GM23338 (cell line): ENCODE measurements around the gene ARL14. TPM values are rescaled to one million over a fixed set of nuclear protein-coding genes. Genes with fewer than 3 reads are reported as not detected.

ENCODE experiments used
- ATAC-seq: fragments of 200-7000 bp; cut with Tn5 transposase; 3 replicates; pipeline ENCODE4 v1.9.1; 2020
- DNase-seq: peaks from one replicate; pipeline ENCODE4 v3.0.0-alpha.2; 2015; ENCODE audit warnings: low spot score
- H2AFZ ChIP-seq: fragments of 200-600 bp; sonication (generic); 2 replicates; pipeline ENCODE4 v1.8.0; 2016; ENCODE audit warnings: antibody characterized with exemption, mild to moderate bottlenecking, moderate library complexity
- H3F3A ChIP-seq: fragments of 200-600 bp; sonication (generic); replicated peaks from 2 replicates; pipeline ENCODE4 v1.8.0; 2017; ENCODE audit warnings: antibody characterized with exemption, mixed run types, low read depth
- H3K27ac ChIP-seq: fragments of 200-600 bp; sonication (generic); 2 replicates; pipeline ENCODE4 v1.6.1; 2016; ENCODE audit warnings: low read depth
- H3K27me3 ChIP-seq: fragments of 200-600 bp; sonication (generic); 2 replicates; pipeline ENCODE4 v1.8.0; 2016; ENCODE audit warnings: mild to moderate bottlenecking, mixed run types, moderate library complexity; ENCODE audit not compliant: insufficient read depth
- H3K36me3 ChIP-seq: fragments of 200-600 bp; sonication (generic); 2 replicates; pipeline ENCODE4 v1.8.0; 2016; ENCODE audit warnings: mild to moderate bottlenecking; ENCODE audit not compliant: insufficient read depth
- H3K4me1 ChIP-seq: fragments of 200-600 bp; sonication (generic); 2 replicates; pipeline ENCODE4 v1.8.0; 2016; ENCODE audit warnings: mild to moderate bottlenecking, moderate library complexity; ENCODE audit not compliant: insufficient read depth
- H3K4me2 ChIP-seq: fragments of 200-600 bp; sonication (generic); 2 replicates; pipeline ENCODE4 v1.7.1; 2017; ENCODE audit warnings: mixed run types
- H3K4me3 ChIP-seq: fragments of 200-600 bp; sonication (generic); 2 replicates; pipeline ENCODE4 v1.6.1; 2016; ENCODE audit warnings: mixed run types
- H3K79me2 ChIP-seq: fragments of 200-600 bp; sonication (generic); replicated peaks from 2 replicates; pipeline ENCODE4 v1.8.0; 2017; ENCODE audit warnings: mild to moderate bottlenecking; ENCODE audit not compliant: insufficient read depth
- H3K9me2 ChIP-seq: fragments of 200-600 bp; sonication (generic); 2 replicates; pipeline ENCODE4 v1.8.0; 2017; ENCODE audit not compliant: insufficient read depth
- H4K20me1 ChIP-seq: fragments of 200-600 bp; sonication (generic); replicated peaks from 2 replicates; pipeline ENCODE4 v1.8.0; 2017; ENCODE audit warnings: mild to moderate bottlenecking; ENCODE audit not compliant: insufficient read depth
- H3K27ac Mint-ChIP-seq: 2 replicates; pipeline ENCODE4 v1.8.0; 2020; ENCODE audit warnings: inconsistent platforms, mild to moderate bottlenecking, moderate library complexity, mixed read lengths
- H3K27me3 Mint-ChIP-seq: 3 replicates; pipeline ENCODE4 v1.8.0; 2022; ENCODE audit warnings: low read depth, mild to moderate bottlenecking, moderate library complexity, mixed read lengths, inconsistent platforms; ENCODE audit not compliant: insufficient read depth, poor library complexity
- H3K36me3 Mint-ChIP-seq: 3 replicates; pipeline ENCODE4 v1.8.0; 2021; ENCODE audit warnings: low read depth, mild to moderate bottlenecking, inconsistent platforms, moderate library complexity, mixed read lengths
- H3K4me1 Mint-ChIP-seq: 3 replicates; pipeline ENCODE4 v1.8.0; 2020; ENCODE audit warnings: mild to moderate bottlenecking, inconsistent platforms, mixed read lengths
- H3K4me3 Mint-ChIP-seq: 3 replicates; pipeline ENCODE4 v1.8.0; 2021; ENCODE audit warnings: moderate library complexity, mild to moderate bottlenecking, inconsistent platforms, mixed read lengths
- H3K9me3 Mint-ChIP-seq: 3 replicates; pipeline ENCODE4 v1.8.0; 2020; ENCODE audit warnings: moderate library complexity, mild to moderate bottlenecking, inconsistent platforms, mixed read lengths
- CREB1 ChIP-seq: fragments of 250-450 bp; sonication (Bioruptor Pico); IDR thresholded peaks from 2 replicates; pipeline ENCODE4 v1.5.0; 2020; ENCODE audit warnings: low read depth, mild to moderate bottlenecking, moderate library complexity
- POLR2AphosphoS5 ChIP-seq: IDR thresholded peaks from 2 replicates; pipeline ENCODE4 v1.6.1; 2016; ENCODE audit warnings: antibody characterized with exemption, low read depth
- ZNF331 ChIP-seq: fragments of 250-450 bp; sonication (Bioruptor Pico); IDR thresholded peaks from 2 replicates; pipeline ENCODE4 v1.5.0; 2020; ENCODE audit warnings: low read depth, mild to moderate bottlenecking, moderate library complexity
- polyA plus RNA-seq: library from polyadenylated mRNA; unstranded; fragments of >200 nt; fragmentation: Nextera tagmentation; extraction: Ambion mirVana; gene quantifications from 2 replicates; pipeline ENCODE4 v1.2.1, GENCODE V29; 2016
- total RNA-seq: library from RNA; depleted of rRNA; stranded (reverse); fragments of >200 nt; shearing (Covaris generic); gene quantifications from 2 replicates; pipeline ENCODE4 v1.2.3, GENCODE V29; 2014
- TF ChIP-seq, protein P1 (sequence below): fragments of 250-450 bp; sonication (Bioruptor Pico); IDR thresholded peaks from 2 replicates; pipeline ENCODE4 v1.5.0; 2020; ENCODE audit warnings: mild to moderate bottlenecking, moderate library complexity
- TF ChIP-seq, protein P2 (sequence below): IDR thresholded peaks from 2 replicates; pipeline ENCODE4 v1.6.1; 2016; ENCODE audit warnings: antibody characterized with exemption

Gene ARL14
- total and polyA plus RNA-seq, 2 experiments from 2014 or later, result not detected

DNA sequence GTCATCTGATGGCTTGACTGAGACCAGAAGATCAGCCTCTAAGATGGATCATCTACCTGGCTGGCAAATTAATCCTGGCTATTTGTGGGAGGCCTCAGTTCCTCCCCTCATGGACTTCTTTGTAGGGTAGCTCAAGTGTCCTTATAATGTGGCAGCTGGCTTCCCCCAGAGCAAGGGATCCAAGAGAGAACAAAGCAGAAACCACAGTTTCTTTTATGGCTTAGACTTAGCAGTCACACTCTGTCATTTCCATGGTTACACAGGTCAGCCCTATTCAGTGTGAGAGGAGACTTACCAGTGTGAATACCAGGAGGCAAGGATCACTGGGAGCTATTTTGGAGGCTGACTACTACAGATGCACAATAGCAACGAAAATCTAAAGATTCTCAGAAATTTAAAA is 15.3 kb upstream of the ARL14 start:
- H3K4me2 ChIP-seq, result no peak overlapping the region

DNA sequence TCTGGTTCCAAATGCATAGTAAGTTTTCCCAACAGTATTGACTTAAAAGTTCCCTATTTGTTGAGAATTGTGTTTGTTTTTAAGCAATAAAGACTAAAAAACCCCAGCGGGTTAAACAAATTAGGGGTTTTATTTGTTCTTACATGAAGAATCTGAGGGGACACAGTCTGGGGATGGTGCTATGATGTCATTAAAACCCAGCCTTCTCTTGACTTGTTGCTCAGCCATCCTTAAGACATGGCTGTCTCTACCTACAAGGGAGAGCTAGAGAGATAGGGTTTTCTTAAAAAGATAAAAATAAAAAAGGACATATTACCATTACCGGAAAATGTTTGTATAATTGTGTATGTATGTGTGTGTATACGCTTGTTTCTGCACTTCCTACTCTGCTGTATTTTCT is 11.7 kb upstream of the ARL14 start:
- ATAC-seq (no peak), DNase-seq (no peak)
- TF ChIP-seq POLR2AphosphoS5, result no peak
- TF ChIP-seq, protein P1, sequence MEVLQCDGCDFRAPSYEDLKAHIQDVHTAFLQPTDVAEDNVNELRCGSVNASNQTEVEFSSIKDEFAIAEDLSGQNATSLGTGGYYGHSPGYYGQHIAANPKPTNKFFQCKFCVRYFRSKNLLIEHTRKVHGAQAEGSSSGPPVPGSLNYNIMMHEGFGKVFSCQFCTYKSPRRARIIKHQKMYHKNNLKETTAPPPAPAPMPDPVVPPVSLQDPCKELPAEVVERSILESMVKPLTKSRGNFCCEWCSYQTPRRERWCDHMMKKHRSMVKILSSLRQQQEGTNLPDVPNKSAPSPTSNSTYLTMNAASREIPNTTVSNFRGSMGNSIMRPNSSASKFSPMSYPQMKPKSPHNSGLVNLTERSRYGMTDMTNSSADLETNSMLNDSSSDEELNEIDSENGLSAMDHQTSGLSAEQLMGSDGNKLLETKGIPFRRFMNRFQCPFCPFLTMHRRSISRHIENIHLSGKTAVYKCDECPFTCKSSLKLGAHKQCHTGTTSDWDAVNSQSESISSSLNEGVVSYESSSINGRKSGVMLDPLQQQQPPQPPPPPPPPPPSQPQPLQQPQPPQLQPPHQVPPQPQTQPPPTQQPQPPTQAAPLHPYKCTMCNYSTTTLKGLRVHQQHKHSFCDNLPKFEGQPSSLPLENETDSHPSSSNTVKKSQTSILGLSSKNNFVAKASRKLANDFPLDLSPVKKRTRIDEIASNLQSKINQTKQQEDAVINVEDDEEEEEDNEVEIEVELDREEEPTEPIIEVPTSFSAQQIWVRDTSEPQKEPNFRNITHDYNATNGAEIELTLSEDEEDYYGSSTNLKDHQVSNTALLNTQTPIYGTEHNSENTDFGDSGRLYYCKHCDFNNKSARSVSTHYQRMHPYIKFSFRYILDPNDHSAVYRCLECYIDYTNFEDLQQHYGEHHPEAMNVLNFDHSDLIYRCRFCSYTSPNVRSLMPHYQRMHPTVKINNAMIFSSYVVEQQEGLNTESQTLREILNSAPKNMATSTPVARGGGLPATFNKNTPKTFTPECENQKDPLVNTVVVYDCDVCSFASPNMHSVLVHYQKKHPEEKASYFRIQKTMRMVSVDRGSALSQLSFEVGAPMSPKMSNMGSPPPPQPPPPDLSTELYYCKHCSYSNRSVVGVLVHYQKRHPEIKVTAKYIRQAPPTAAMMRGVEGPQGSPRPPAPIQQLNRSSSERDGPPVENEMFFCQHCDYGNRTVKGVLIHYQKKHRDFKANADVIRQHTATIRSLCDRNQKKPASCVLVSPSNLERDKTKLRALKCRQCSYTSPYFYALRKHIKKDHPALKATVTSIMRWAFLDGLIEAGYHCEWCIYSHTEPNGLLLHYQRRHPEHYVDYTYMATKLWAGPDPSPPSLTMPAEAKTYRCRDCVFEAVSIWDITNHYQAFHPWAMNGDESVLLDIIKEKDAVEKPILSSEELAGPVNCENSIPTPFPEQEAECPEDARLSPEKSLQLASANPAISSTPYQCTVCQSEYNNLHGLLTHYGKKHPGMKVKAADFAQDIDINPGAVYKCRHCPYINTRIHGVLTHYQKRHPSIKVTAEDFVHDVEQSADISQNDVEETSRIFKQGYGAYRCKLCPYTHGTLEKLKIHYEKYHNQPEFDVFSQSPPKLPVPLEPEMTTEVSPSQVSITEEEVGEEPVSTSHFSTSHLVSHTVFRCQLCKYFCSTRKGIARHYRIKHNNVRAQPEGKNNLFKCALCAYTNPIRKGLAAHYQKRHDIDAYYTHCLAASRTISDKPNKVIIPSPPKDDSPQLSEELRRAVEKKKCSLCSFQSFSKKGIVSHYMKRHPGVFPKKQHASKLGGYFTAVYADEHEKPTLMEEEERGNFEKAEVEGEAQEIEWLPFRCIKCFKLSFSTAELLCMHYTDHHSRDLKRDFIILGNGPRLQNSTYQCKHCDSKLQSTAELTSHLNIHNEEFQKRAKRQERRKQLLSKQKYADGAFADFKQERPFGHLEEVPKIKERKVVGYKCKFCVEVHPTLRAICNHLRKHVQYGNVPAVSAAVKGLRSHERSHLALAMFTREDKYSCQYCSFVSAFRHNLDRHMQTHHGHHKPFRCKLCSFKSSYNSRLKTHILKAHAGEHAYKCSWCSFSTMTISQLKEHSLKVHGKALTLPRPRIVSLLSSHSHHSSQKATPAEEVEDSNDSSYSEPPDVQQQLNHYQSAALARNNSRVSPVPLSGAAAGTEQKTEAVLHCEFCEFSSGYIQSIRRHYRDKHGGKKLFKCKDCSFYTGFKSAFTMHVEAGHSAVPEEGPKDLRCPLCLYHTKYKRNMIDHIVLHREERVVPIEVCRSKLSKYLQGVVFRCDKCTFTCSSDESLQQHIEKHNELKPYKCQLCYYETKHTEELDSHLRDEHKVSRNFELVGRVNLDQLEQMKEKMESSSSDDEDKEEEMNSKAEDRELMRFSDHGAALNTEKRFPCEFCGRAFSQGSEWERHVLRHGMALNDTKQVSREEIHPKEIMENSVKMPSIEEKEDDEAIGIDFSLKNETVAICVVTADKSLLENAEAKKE, result no peak
- Histone ChIP-seq H4K20me1 (no peaks in the 10 kb centered on the region), H2AFZ (no peak overlapping the region), H3K36me3 (no peaks in the 10 kb centered on the region), H3K27me3 (no peaks in the 10 kb centered on the region), H3K27ac (no peak overlapping the region), H3K79me2 (no peaks in the 10 kb centered on the region), H3K4me3 (no peak overlapping the region), H3K4me2 (no peak overlapping the region), H3K4me1 (no peaks in the 10 kb centered on the region), H3K9me2 (peaks cover 3% of the 10 kb centered on the region; the same call in 1 of the 2 replicates), H3F3A (no peaks in the 10 kb centered on the region)
- Mint-ChIP-seq H3K36me3 (no peaks in the 10 kb centered on the region), H3K4me3 (no peak overlapping the region), H3K27me3 (no peaks in the 10 kb centered on the region), H3K27ac (no peak overlapping the region), H3K9me3 (no peaks in the 10 kb centered on the region), H3K4me1 (peaks cover 13% of the 10 kb centered on the region)

More for the DNA sequence above, 15.3 kb upstream of the ARL14 start:
- no peaks in the 10 kb centered on the region for H3K9me2 ChIP-seq
- H2AFZ ChIP-seq, result peak overlapping the region; percentile 80; the same call in 1 of the 2 replicates
- Mint-ChIP-seq H3K27ac (no peak overlapping the region), H3K27me3 (no peaks in the 10 kb centered on the region), H3K4me1 (peaks cover 13% of the 10 kb centered on the region), H3K36me3 (no peaks in the 10 kb centered on the region), H3K9me3 (no peaks in the 10 kb centered on the region), H3K4me3 (no peak overlapping the region)
- ATAC-seq (peak; percentile 70), DNase-seq (no peak)
- H3K79me2 ChIP-seq, result no peaks in the 10 kb centered on the region
- H3K27me3 ChIP-seq, result no peaks in the 10 kb centered on the region
- no peaks in the 10 kb centered on the region for H4K20me1 ChIP-seq
- no peaks in the 10 kb centered on the region for H3F3A ChIP-seq
- TF ChIP-seq, protein P2, sequence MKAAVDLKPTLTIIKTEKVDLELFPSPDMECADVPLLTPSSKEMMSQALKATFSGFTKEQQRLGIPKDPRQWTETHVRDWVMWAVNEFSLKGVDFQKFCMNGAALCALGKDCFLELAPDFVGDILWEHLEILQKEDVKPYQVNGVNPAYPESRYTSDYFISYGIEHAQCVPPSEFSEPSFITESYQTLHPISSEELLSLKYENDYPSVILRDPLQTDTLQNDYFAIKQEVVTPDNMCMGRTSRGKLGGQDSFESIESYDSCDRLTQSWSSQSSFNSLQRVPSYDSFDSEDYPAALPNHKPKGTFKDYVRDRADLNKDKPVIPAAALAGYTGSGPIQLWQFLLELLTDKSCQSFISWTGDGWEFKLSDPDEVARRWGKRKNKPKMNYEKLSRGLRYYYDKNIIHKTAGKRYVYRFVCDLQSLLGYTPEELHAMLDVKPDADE, result no peak
- no peak for TF ChIP-seq ZNF331 (CRISPR knock-in tag)
- no peak for TF ChIP-seq CREB1 (CRISPR knock-in tag)
- H3K36me3 ChIP-seq, result no peaks in the 10 kb centered on the region
- no peak overlapping the region for H3K4me3 ChIP-seq
- no peaks in the 10 kb centered on the region for H3K4me1 ChIP-seq
- H3K27ac ChIP-seq, result no peak overlapping the region
